DND-41 (cell line): ENCODE results near the gene SERPINI1.

Experiments
- EZH2 ChIP-seq: IDR thresholded peaks from 3 replicates; pipeline ENCODE4 v1.6.1; 2012; ENCODE audit warnings: borderline replicate concordance, low read depth, mild to moderate bottlenecking, moderate library complexity, low read length, inconsistent platforms; ENCODE audit not compliant: severe bottlenecking
- TF ChIP-seq, protein P1 (sequence below): IDR thresholded peaks from 2 replicates; pipeline ENCODE4 v1.5.1; 2012; ENCODE audit warnings: borderline replicate concordance, low read length, moderate library complexity, mild to moderate bottlenecking; ENCODE audit not compliant: poor library complexity, severe bottlenecking; ENCODE audit errors: extremely low read depth

GRCh38 chr3:167855306-167855705 is 119.8 kb downstream of the SERPINI1 start:
- TF ChIP-seq, protein P1, sequence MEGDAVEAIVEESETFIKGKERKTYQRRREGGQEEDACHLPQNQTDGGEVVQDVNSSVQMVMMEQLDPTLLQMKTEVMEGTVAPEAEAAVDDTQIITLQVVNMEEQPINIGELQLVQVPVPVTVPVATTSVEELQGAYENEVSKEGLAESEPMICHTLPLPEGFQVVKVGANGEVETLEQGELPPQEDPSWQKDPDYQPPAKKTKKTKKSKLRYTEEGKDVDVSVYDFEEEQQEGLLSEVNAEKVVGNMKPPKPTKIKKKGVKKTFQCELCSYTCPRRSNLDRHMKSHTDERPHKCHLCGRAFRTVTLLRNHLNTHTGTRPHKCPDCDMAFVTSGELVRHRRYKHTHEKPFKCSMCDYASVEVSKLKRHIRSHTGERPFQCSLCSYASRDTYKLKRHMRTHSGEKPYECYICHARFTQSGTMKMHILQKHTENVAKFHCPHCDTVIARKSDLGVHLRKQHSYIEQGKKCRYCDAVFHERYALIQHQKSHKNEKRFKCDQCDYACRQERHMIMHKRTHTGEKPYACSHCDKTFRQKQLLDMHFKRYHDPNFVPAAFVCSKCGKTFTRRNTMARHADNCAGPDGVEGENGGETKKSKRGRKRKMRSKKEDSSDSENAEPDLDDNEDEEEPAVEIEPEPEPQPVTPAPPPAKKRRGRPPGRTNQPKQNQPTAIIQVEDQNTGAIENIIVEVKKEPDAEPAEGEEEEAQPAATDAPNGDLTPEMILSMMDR = no peak
- TF ChIP-seq EZH2 = no peak
